NT2/D1 (cell line): ENCODE measurements around the gene MAN2A1.

ENCODE experiments used
- DNase-seq: peaks from one replicate; pipeline ENCODE4 v3.0.0-alpha.2; 2011; ENCODE audit warnings: low read depth, low spot score
- H3K27me3 ChIP-seq: 2 replicates; pipeline ENCODE4 v1.6.0; 2011; ENCODE audit warnings: mild to moderate bottlenecking; ENCODE audit not compliant: insufficient read length, insufficient read depth
- H3K36me3 ChIP-seq: 2 replicates; pipeline ENCODE4 v1.6.1; 2011; ENCODE audit warnings: mild to moderate bottlenecking, low read length, mixed read lengths; ENCODE audit not compliant: insufficient read depth, insufficient read length
- H3K4me1 ChIP-seq: 2 replicates; pipeline ENCODE4 v1.5.1; 2011; ENCODE audit not compliant: insufficient read depth, insufficient read length
- H3K4me3 ChIP-seq: 2 replicates; pipeline ENCODE4 v1.5.1; 2011; ENCODE audit warnings: low read depth; ENCODE audit not compliant: insufficient read length
- H3K9ac ChIP-seq: 2 replicates; pipeline ENCODE4 v1.6.0; 2011; ENCODE audit warnings: low read depth; ENCODE audit not compliant: insufficient read length
- H3K9me3 ChIP-seq: 2 replicates; pipeline ENCODE4 v1.5.1; 2011; ENCODE audit warnings: mild to moderate bottlenecking, low read length; ENCODE audit not compliant: insufficient read depth
- SUZ12 ChIP-seq: IDR thresholded peaks from 2 replicates; pipeline ENCODE4 v1.6.1; 2011; ENCODE audit not compliant: insufficient read length, insufficient read depth; ENCODE audit errors: extremely low read depth
- YY1 ChIP-seq: IDR thresholded peaks from 2 replicates; pipeline ENCODE4 v1.6.1; 2011; ENCODE audit not compliant: insufficient read length, insufficient read depth
- ZNF274 ChIP-seq: IDR thresholded peaks from 2 replicates; pipeline ENCODE4 v1.6.1; 2011; ENCODE audit warnings: mild to moderate bottlenecking, low read depth, low read length

The MAN2A1 gene

GRCh38 chr5:109652096-109652495 is 37.6 kb upstream of the MAN2A1 start:
- H3K9me3 ChIP-seq: no peaks in the 10 kb centered on the region
- no peaks in the 10 kb centered on the region for H3K36me3 ChIP-seq
- no peaks in the 10 kb centered on the region for H3K27me3 ChIP-seq
- no peaks in the 10 kb centered on the region for H3K4me1 ChIP-seq
- H3K9ac ChIP-seq: no peak overlapping the region
- no peak for DNase-seq
- no peak for TF ChIP-seq ZNF274
- no peak for TF ChIP-seq YY1
- TF ChIP-seq SUZ12: no peak
- H3K4me3 ChIP-seq: no peak overlapping the region

- Histone ChIP-seq H3K4me1 (no peaks in the 10 kb centered on the region), H3K36me3 (no peaks in the 10 kb centered on the region), H3K4me3 (no peak overlapping the region), H3K9me3 (no peaks in the 10 kb centered on the region), H3K9ac (no peak overlapping the region), H3K27me3 (no peaks in the 10 kb centered on the region)
- no peak for DNase-seq
- TF ChIP-seq YY1: no peak
- no peak for TF ChIP-seq SUZ12
- TF ChIP-seq ZNF274: no peak
Observed at GRCh38 chr5:109653042-109653441, 36.7 kb upstream of the MAN2A1 start.

- TF ChIP-seq SUZ12: no peak
- TF ChIP-seq ZNF274: no peak
- no peak for TF ChIP-seq YY1
- Histone ChIP-seq H3K4me1 (no peaks in the 10 kb centered on the region), H3K9ac (no peak overlapping the region), H3K27me3 (no peaks in the 10 kb centered on the region), H3K36me3 (no peaks in the 10 kb centered on the region), H3K4me3 (no peak overlapping the region), H3K9me3 (no peaks in the 10 kb centered on the region)
- no peak for DNase-seq
Observed at GRCh38 chr5:109653561-109654239, 36.0 kb upstream of the MAN2A1 start.

GRCh38 chr5:109654455-109654854 is 35.3 kb upstream of the MAN2A1 start:
- H3K4me3 ChIP-seq: no peak overlapping the region
- no peaks in the 10 kb centered on the region for H3K4me1 ChIP-seq
- TF ChIP-seq SUZ12: no peak
- TF ChIP-seq YY1: no peak
- no peak for TF ChIP-seq ZNF274
- no peak overlapping the region for H3K9ac ChIP-seq
- H3K9me3 ChIP-seq: no peaks in the 10 kb centered on the region
- H3K36me3 ChIP-seq: no peaks in the 10 kb centered on the region
- DNase-seq: no peak
- H3K27me3 ChIP-seq: no peaks in the 10 kb centered on the region

- DNase-seq: no peak
- Histone ChIP-seq H3K4me3 (no peak overlapping the region), H3K4me1 (no peaks in the 10 kb centered on the region), H3K9me3 (no peaks in the 10 kb centered on the region), H3K36me3 (no peaks in the 10 kb centered on the region), H3K27me3 (no peaks in the 10 kb centered on the region), H3K9ac (no peak overlapping the region)
- TF ChIP-seq ZNF274 (no peak), YY1 (no peak), SUZ12 (no peak)
Observed at GRCh38 chr5:109655841-109656240, 33.9 kb upstream of the MAN2A1 start.

- no peak overlapping the region for H3K4me3 ChIP-seq
- H3K27me3 ChIP-seq: no peaks in the 10 kb centered on the region
- H3K4me1 ChIP-seq: no peaks in the 10 kb centered on the region
- TF ChIP-seq YY1 (no peak), SUZ12 (no peak), ZNF274 (no peak)
- no peaks in the 10 kb centered on the region for H3K9me3 ChIP-seq
- H3K9ac ChIP-seq: no peak overlapping the region
- no peaks in the 10 kb centered on the region for H3K36me3 ChIP-seq
- DNase-seq: no peak
Observed at GRCh38 chr5:109656829-109657228, 32.9 kb upstream of the MAN2A1 start.

- no peak for DNase-seq
- TF ChIP-seq ZNF274 (no peak), YY1 (no peak), SUZ12 (no peak)
- Histone ChIP-seq H3K4me3 (no peak overlapping the region), H3K9ac (no peak overlapping the region), H3K36me3 (no peaks in the 10 kb centered on the region), H3K4me1 (no peaks in the 10 kb centered on the region), H3K27me3 (no peaks in the 10 kb centered on the region), H3K9me3 (no peaks in the 10 kb centered on the region)
Observed at GRCh38 chr5:109659901-109660300, 29.8 kb upstream of the MAN2A1 start.

- TF ChIP-seq SUZ12 (no peak), YY1 (no peak), ZNF274 (no peak)
- no peak overlapping the region for H3K4me3 ChIP-seq
Observed at GRCh38 chr5:109660301-109660700, 29.4 kb upstream of the MAN2A1 start.

More at GRCh38 chr5:109660301-109660700, 29.4 kb upstream of the MAN2A1 start:
- Histone ChIP-seq H3K9ac (no peak overlapping the region), H3K27me3 (no peaks in the 10 kb centered on the region), H3K9me3 (no peaks in the 10 kb centered on the region), H3K36me3 (no peaks in the 10 kb centered on the region), H3K4me1 (no peaks in the 10 kb centered on the region)
- no peak for DNase-seq
